Ovary (tissue), 3 donors: ENCODE results near the gene CD38.

Experiments used
- EP300 ChIP-seq: sonication (generic); formaldehyde crosslinking; IDR thresholded peaks from one replicate; pipeline ENCODE4 v1.6.1; 2017; ENCODE audit warnings: antibody characterized with exemption
- POLR2A ChIP-seq: fragments of 450-650 bp; IDR thresholded peaks from one replicate; pipeline ENCODE4 v1.6.1; 2017; ENCODE audit warnings: antibody characterized with exemption, mild to moderate bottlenecking, moderate library complexity
- TF ChIP-seq, protein P1 (sequence below), 3 donors: fragments of 450-650 bp in 2 of 3; fragments of 200-600 bp in 1 of 3; IDR thresholded peaks; one replicate each; pipeline versions ENCODE4 v1.5.1 to v1.8.0; 2016 to 2022; ENCODE audit warnings: antibody characterized with exemption in 3 of 3, mild to moderate bottlenecking in 1 of 3
- donor health status: DM: no; HTN: no; CAD: no.

DNA sequence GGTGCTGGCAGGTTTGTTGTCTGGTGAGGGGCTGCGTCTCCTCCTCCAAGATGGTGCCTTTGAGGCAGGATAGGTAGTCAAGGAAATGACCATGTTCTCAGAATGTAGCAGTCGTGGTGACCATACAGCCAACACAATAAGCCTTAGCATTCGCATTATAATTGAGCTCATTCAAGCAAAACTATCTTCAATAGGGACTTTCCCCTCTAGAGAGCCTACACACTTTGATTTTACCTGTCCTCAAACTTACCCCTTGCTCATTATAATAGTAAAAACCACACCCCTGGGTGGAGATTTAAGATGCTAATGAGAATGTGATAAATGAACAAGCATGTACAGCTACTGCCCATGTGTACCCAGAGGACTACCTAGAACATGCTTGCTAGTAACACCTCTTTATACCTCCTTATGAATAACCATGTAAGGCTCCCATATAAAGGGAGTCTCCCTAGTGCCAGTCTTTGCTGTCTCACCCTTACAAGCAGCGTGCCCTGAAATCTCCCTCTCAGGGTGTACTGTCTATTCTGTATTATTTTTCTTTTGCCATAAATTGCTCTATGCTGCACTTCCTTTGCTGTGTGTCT, 112.2 kb downstream of the CD38 start:
- TF ChIP-seq POLR2A (no peak), EP300 (no peak)
- TF ChIP-seq, protein P1, sequence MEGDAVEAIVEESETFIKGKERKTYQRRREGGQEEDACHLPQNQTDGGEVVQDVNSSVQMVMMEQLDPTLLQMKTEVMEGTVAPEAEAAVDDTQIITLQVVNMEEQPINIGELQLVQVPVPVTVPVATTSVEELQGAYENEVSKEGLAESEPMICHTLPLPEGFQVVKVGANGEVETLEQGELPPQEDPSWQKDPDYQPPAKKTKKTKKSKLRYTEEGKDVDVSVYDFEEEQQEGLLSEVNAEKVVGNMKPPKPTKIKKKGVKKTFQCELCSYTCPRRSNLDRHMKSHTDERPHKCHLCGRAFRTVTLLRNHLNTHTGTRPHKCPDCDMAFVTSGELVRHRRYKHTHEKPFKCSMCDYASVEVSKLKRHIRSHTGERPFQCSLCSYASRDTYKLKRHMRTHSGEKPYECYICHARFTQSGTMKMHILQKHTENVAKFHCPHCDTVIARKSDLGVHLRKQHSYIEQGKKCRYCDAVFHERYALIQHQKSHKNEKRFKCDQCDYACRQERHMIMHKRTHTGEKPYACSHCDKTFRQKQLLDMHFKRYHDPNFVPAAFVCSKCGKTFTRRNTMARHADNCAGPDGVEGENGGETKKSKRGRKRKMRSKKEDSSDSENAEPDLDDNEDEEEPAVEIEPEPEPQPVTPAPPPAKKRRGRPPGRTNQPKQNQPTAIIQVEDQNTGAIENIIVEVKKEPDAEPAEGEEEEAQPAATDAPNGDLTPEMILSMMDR (IDR thresholded peaks at IDR 0.05): no peak
